Measurements from ENCODE around the gene DRD4. TPM values are rescaled to one million over a fixed set of nuclear protein-coding genes. Genes with fewer than 3 reads are reported as not detected.
A peak's percentile ranks its signal among the peaks of the same experiment; 100 is the strongest.

The DRD4 gene
- not detected in 2 replicates for total RNA-seq

- DNase-seq (ENCODE audit: low read depth in 2 of 2) = no peak
These were observed at the start of gene DRD4 for GRCh38 chr11:636511-637332. Gene DRD4 (plus strand): TSS chr11:637269. CDS start chr11:637305, 36 bp downstream.

GRCh38 chr11:587546-587945, 49.5 kb upstream of the DRD4 start:
- DNase-seq (ENCODE audit: low read depth in 2 of 2) = no peak

DNA sequence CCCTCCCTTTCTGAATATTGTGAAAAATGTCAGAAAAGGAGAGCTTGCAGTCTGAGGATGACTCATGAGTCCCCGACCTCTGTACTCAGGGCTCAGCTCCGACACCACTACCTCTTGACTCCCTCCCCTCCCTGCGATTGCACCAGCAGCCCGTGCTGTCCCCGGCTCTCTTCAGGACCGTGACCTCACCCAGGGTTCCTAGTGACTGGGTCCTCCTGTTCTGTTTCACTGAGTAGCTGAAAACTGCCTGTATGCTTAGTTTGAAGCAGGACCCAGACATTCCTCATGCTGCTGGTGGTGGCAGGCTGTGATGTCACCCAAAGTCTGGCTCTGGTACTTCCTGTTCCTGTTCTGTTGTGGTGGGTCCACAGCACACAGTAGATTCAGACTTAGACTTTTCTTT, 49.1 kb upstream of the DRD4 start:
- DNase-seq (ENCODE audit: low read depth in 2 of 2) = peak in 1 of 2 donors; percentile 63

- no peak for DNase-seq (ENCODE audit: low read depth in 2 of 2)
These were observed 47.3 kb upstream of the DRD4 start for GRCh38 chr11:589798-590197.

- DNase-seq (ENCODE audit: low read depth in 2 of 2) = no peak
These were observed 46.1 kb upstream of the DRD4 start for GRCh38 chr11:590997-591396.

DNA sequence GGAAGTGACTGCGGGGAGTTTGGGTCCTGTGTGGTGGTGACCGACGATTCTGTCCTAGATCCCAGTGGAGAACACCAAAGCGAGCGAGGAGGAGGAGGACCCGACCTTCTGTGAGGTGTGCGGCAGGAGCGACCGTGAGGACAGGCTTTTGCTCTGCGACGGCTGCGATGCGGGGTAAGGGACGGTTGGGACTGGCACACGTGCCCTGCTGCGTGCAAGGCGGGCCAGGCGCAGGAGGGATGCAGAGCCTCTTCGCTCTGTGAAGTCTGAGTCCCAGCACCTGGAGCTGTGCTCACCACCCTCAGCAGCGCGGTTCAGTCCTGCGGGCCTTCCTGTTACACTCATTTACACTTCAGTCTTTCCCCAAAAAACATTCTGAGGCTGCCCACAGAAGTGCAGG, 44.6 kb upstream of the DRD4 start:
- no peak for DNase-seq (ENCODE audit: low read depth in 2 of 2)

DNA sequence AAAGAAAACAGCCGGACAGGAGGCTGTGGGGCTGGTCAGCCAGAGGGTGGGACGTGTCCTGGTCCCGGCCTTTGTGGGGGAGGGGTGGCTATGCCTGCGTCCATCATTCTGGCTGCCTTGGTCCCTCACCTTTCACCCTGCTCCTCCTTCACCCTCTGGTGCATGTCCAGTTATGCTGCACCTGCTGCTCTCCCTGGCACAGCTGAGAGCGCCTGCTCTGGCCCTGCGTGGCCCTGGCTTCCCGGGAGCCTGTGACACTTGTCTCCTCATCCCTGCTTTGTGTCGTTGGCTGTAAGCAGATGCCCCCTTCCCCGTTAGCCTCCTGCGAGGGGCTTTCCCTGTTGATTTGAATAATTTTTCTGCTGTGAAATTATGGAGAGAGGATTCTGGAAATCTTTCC, 44.2 kb upstream of the DRD4 start:
- no peak for DNase-seq (ENCODE audit: low read depth in 2 of 2)

GRCh38 chr11:593347-593746, 43.7 kb upstream of the DRD4 start:
- no peak for DNase-seq (ENCODE audit: low read depth in 2 of 2)

DNA sequence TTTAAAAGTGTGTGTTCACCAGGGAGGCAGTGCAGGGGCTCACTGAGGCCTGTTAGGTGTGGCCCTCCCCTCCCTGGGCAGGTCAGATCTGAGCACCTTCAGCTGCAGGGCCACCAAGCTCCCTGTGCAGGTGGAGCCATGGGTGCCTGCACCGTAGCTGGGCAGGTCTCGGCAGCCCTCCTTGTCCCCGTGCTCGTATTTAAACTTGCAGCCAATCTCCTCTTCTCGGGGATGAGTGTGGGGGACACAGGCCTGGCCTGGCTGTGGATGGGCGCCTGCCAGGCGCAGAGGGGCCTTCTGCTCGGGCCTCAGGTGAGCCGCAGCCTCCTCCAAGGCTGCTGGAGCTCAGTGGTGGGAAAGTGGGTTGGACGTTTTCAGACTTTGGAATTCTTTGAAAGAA, 41.7 kb upstream of the DRD4 start:
- DNase-seq (ENCODE audit: low read depth in 2 of 2) = no peak

DNA sequence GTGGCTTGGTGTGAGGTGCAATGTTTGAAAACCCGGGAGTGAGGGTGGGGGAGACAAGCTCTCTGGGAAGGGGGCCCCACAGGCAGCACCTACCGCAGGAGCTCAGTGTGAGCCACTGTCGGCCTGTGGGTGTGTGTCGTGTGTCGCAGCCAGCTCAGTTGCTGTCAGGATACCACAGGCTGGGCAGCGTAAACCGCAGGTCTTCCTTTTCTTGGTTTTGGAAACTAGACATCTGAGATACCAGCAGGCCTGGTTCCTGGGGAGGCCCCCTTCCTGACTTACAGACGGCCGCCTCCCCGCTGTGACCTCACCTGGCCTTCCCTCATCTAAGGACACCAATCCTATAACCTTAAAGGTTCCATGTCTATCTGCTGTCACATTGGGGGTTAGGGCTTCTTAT, 40.7 kb upstream of the DRD4 start:
- DNase-seq (ENCODE audit: low read depth in 2 of 2) = no peak

- no peak for DNase-seq (ENCODE audit: low read depth in 2 of 2)
These were observed 39.8 kb upstream of the DRD4 start for GRCh38 chr11:597166-597725.

DNA sequence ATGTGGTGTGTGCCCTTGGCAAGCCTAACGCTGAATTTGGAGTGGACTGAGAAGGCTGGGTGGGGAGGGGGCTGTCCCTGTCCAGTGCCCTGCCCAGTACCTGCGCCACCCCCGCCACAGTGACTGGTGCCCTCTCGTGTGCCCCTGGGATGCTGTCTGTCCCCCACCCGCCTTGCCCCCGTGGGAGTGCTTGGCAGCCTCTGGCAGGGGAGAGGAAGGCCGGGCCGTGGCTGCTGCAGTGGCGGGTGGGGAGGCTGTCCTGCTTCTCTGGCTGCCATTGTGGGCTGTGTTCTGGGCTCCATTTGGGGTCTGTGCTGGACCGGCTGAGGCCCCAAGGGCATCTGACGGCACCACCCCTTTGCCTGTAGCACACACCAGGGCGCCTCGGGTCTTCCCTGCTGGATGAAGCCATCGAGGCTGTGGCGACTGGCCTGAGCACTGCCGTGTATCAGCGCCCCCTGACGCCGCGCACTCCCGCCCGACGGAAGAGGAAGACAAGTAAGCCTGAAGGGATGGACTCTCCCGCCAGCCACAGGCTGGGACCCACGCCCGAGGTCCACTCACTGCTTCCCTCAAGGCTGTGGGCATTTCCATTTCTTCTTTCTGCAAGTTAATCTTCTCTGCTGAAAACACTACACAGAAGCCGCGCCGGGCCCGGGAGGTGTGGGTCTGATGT, 38.9 kb upstream of the DRD4 start:
- DNase-seq (ENCODE audit: low read depth in 2 of 2) = no peak

GRCh38 chr11:601573-602245, 35.4 kb upstream of the DRD4 start:
- DNase-seq (ENCODE audit: low read depth in 2 of 2) = no peak

- DNase-seq (ENCODE audit: low read depth in 2 of 2) = no peak
These were observed 33.9 kb upstream of the DRD4 start for GRCh38 chr11:603154-603553.

DNA sequence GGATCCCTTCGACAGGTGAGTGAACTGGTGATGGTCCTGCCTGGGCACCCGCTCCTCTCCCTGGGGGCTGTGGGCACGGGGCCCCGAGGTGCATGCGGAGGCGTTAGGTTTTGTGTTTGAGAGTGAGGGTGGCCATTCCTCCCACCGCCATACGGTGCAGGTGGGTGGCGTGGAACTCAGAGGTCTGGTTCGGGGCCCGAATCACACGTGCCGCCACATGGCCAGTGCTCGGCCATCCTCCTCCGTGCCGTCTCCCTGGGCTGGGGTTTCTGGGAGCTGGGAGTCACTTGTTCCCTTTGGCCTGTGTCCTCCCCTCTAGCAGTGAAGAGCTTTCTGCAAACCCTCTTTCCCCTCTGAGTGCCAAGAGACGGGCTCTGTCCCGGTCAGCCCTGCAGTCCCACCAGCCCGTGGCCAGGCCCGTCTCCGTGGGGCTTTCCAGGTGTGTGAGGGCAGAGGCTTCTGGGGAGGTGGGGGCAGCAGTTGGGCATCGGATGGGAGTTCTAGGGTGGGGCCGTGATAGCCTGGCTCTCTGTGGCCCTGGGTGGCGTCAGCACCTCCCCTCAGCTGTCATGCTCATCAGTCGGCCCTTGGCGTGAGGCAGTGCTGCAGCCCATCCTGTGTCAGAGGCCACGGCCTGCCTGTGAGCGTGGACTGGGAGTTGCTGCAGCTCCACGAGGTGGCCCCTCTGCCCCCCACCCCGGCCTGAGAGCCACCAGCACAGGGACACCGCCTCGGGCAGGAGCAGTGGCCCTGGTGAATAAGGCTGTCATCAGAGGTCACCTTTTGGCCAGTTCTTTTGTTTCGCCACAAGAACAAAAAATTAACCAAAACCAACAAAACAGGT, 31.6 kb upstream of the DRD4 start:
- DNase-seq (ENCODE audit: low read depth in 2 of 2) = no peak

GRCh38 chr11:606245-606644, 30.8 kb upstream of the DRD4 start:
- DNase-seq (ENCODE audit: low read depth in 2 of 2) = peak in 1 of 2 donors; percentile 32

- DNase-seq (ENCODE audit: low read depth in 2 of 2) = no peak
These were observed 29.9 kb upstream of the DRD4 start for GRCh38 chr11:607020-607780.

DNA sequence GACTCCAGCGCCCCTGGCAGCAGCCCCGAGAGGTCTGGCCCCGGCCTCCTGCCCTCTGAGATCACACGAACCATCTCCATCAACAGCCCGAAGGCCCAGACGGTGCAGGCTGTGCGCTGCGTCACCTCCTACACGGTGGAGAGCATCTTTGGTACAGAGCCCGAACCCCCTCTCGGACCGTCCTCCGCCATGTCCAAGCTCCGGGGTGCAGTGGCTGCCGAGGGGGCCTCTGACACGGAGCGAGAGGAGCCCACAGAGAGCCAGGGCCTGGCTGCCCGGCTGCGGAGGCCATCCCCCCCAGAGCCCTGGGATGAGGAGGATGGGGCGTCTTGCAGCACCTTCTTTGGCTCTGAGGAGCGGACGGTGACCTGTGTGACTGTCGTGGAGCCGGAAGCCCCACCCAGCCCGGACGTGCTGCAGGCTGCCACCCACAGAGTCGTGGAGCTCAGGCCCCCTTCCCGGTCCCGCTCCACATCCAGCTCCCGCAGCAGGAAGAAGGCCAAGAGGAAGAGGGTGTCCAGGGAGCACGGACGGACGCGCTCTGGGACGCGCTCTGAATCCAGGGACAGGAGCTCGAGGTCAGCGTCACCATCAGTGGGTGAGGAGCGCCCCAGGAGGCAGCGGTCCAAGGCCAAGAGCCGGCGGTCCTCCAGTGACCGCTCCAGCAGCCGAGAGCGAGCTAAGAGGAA, 29.0 kb upstream of the DRD4 start:
- no peak for DNase-seq (ENCODE audit: low read depth in 2 of 2)

DNA sequence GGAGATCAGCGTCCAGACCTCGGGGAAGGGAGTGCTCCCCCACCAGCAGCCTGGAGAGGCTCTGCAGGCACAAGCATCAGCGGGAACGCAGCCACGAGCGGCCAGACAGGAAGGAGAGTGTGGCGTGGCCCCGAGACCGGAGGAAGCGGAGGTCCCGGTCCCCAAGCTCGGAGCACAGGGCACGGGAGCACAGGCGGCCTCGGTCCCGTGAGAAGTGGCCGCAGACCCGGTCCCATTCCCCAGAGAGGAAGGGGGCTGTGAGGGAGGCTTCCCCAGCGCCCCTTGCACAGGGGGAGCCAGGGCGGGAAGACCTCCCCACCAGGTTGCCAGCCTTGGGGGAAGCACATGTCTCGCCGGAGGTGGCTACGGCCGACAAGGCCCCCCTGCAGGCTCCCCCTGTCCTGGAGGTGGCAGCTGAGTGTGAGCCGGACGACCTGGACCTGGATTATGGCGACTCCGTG, 28.2 kb upstream of the DRD4 start:
- peak in 1 of 2 donors; percentile 65 for DNase-seq (ENCODE audit: low read depth in 2 of 2)

GRCh38 chr11:609341-609811, 27.7 kb upstream of the DRD4 start:
- DNase-seq (ENCODE audit: low read depth in 2 of 2) = no peak
